Measurements from ENCODE around the gene TAOK1.

DNA sequence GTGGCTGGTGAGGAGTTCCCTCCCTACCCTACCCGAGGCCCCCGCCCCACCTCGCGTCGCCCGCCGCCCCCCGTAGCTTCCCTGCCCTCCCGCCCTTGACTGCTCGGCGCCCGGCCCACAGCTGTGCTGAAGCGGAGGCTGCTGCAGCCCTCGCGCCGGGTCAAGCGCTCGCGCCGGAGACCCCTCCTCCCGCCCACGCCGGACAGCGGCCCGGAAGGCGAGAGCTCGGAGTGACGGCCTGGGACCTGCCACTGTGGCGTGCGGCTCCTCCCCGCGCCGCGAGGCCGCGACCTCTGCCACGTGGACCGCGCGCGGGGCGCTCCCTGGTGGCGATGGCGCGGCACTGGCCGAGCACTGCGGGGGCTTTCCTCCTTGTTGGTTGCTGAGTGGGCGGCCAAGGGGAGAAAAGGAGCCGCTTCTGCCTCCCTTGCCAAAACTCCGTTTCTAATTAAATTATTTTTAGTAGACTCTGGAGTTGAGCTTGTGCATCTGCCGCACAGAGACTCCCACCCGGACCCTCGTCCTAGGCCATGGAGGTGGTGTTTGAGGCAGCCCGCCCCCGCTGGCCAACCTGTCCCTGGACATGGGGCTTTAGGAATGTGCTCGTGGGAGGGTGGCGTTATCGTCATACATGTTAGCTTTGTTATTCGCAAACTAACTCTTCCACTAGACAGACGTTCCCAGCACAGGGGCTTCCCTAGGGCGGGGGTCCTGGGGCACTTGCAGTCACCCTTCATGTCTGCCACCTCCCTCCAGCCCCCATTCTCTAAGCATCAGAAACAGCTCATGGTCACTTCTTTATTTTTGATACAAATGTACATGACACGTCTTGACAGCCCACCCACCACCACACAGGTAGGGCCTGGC, 182.8 kb downstream of the TAOK1 start:
- TF ChIP-seq, protein P1, sequence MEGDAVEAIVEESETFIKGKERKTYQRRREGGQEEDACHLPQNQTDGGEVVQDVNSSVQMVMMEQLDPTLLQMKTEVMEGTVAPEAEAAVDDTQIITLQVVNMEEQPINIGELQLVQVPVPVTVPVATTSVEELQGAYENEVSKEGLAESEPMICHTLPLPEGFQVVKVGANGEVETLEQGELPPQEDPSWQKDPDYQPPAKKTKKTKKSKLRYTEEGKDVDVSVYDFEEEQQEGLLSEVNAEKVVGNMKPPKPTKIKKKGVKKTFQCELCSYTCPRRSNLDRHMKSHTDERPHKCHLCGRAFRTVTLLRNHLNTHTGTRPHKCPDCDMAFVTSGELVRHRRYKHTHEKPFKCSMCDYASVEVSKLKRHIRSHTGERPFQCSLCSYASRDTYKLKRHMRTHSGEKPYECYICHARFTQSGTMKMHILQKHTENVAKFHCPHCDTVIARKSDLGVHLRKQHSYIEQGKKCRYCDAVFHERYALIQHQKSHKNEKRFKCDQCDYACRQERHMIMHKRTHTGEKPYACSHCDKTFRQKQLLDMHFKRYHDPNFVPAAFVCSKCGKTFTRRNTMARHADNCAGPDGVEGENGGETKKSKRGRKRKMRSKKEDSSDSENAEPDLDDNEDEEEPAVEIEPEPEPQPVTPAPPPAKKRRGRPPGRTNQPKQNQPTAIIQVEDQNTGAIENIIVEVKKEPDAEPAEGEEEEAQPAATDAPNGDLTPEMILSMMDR (IDR thresholded peaks at IDR 0.05), result peak; percentile 37 to 69 (median 55)
- no peak for TF ChIP-seq POLR2A (IDR thresholded peaks at IDR 0.05)
- no peak for TF ChIP-seq POLR2AphosphoS5 (IDR thresholded peaks at IDR 0.05)
- no peak for TF ChIP-seq EP300 (IDR thresholded peaks at IDR 0.05; ENCODE audit: low read depth)
